OCI-LY3 (cell line): Measurements from ENCODE around the gene RPL36.

Experiments used
- CTCF ChIP-seq: fragments of 200-600, 300-600 bp; sonication (generic); IDR thresholded peaks from 2 replicates; pipeline ENCODE4 v1.5.1; 2014; ENCODE audit warnings: antibody characterized with exemption, low read length, low read depth
- EZH2phosphoT487 ChIP-seq: fragments of 200-600 bp; shearing (Covaris generic); IDR thresholded peaks from 2 replicates; pipeline ENCODE4 v1.6.1; 2018; ENCODE audit warnings: antibody characterized with exemption, mixed run types, low read depth

DNA sequence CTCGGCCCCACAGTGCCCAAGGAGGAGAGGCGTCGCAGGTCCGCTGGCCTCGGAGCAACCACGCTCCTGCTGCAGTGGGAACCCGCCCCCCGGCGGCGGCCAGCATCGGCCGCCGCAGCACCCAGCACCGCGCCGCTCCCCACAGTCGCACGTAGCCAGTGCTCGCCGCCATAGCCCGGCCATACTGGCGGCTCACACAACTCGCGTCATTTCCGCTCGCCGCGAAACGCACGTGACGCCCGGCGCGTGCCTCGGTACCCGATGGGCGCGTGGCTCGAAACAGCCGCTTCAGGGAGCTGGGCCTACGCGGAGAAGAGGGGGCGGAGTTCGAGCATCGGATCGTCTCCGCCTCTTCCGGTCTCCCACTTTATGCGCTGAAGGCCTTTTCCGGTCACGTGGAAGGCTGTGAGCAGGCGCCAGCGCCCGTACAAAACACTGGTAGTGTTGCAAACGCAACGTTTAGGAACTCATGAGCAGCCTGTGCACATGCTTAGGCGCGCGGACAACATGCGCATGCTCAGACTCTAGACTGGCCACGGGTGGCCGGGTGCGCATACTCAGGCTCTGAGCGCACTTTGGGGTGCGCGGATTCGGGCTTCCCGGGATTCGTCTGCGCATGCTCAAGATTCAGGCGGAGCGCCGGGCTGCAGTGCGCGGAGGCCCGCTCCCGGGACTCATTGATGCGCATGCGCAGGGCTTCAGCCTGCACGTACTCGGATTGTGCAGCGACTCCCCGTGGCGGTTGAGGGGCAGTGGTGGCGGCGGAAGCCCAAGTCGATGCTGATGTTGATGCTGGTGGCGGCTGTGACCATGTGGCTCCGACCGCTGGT lies 30.1 kb downstream of the RPL36 start, which contains the start of the genes CATSPERD and LONP1:
- TF ChIP-seq CTCF (peak; percentile 86), EZH2phosphoT487 (no peak)
